ENCODE data around the gene OFD1.

GRCh38 chrX:13763489-13763888 is 28.9 kb downstream of the OFD1 start:
- TF ChIP-seq, protein P1, sequence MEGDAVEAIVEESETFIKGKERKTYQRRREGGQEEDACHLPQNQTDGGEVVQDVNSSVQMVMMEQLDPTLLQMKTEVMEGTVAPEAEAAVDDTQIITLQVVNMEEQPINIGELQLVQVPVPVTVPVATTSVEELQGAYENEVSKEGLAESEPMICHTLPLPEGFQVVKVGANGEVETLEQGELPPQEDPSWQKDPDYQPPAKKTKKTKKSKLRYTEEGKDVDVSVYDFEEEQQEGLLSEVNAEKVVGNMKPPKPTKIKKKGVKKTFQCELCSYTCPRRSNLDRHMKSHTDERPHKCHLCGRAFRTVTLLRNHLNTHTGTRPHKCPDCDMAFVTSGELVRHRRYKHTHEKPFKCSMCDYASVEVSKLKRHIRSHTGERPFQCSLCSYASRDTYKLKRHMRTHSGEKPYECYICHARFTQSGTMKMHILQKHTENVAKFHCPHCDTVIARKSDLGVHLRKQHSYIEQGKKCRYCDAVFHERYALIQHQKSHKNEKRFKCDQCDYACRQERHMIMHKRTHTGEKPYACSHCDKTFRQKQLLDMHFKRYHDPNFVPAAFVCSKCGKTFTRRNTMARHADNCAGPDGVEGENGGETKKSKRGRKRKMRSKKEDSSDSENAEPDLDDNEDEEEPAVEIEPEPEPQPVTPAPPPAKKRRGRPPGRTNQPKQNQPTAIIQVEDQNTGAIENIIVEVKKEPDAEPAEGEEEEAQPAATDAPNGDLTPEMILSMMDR (IDR thresholded peaks at IDR 0.05): peak in 2 of 12 donors; percentile 8 to 28
- no peak for TF ChIP-seq POLR2A (IDR thresholded peaks at IDR 0.05)

All from heart left ventricle (tissue), 13 donors.